ENCODE results near the gene PDE4DIP.
"Not testable (repeated sequence)": the region's sequence is repeated elsewhere in the genome, so short reads cannot be mapped to it uniquely, and the experiment has no call there.

GRCh38 chr1:148868924-148869633, 24.9 kb downstream of the PDE4DIP start:
- TF ChIP-seq SP1 (IDR thresholded peaks at IDR 0.05); ATF3 (IDR thresholded peaks at IDR 0.05); CTCF (IDR thresholded peaks at IDR 0.05; ENCODE audit: low read depth, low read length, missing input control); JUND (IDR thresholded peaks at IDR 0.05); RXRA (IDR thresholded peaks at IDR 0.05); REST (IDR thresholded peaks at IDR 0.05); MAX (IDR thresholded peaks at IDR 0.05); YY1 (IDR thresholded peaks at IDR 0.05); RAD21 (IDR thresholded peaks at IDR 0.05); TAF1 (conservative IDR thresholded peaks at IDR 0.05); GABPA (IDR thresholded peaks at IDR 0.05 in 1 of 2, conservative IDR thresholded peaks at IDR 0.05 in 1 of 2); NR2F2 (IDR thresholded peaks at IDR 0.05); EGR1 (IDR thresholded peaks at IDR 0.05; ENCODE audit: low read depth in 2 of 2); ZBTB33 (IDR thresholded peaks at IDR 0.05): not testable (repeated sequence)

Data from liver (tissue), 3 donors.